Endothelial cell of umbilical vein (primary cell): ENCODE results near the gene ASPSCR1. TPM values are rescaled to one million over a fixed set of nuclear protein-coding genes. Genes with fewer than 3 reads are reported as not detected.

Source experiments
- BruUV-seq: library from RNA; stranded (reverse); fragments of 400-500 nt; replicated peaks from 2 replicates; lab custom pipeline; 2021; lab: Mats Ljungman, UMichigan
- CTCF ChIA-PET: fragments of 300-600, 350-600 bp; sonication (Branson Sonifier 250); formaldehyde crosslinking; loops from one replicate; lab custom pipeline; 2021; ENCODE audit warnings: antibody characterized with exemption, inconsistent platforms; lab: Charles Lee
- POLR2A ChIA-PET: fragments of 300-600, 350-600 bp; sonication (Branson Sonifier 250); formaldehyde crosslinking; loops from one replicate; lab custom pipeline; 2021; ENCODE audit warnings: antibody characterized with exemption, inconsistent platforms; lab: Charles Lee
- DNase-seq: peaks from one replicate; pipeline ENCODE4 v3.0.0-alpha.2; 2011; ENCODE audit warnings: low read depth, low spot score
- FAIRE-seq: peaks from 2 replicates; lab custom pipeline; 2011; peaks lifted over from hg19 to GRCh38; lab: Jason Lieb, UNC
- H2AFZ ChIP-seq: 2 replicates; pipeline ENCODE4 v1.6.0; 2012; ENCODE audit warnings: low read depth, low read length, control low read depth, inconsistent platforms
- H3K27ac ChIP-seq: 2 replicates; pipeline ENCODE4 v1.5.1; 2011; ENCODE audit warnings: low read depth, mild to moderate bottlenecking, control low read depth, low read length, moderate library complexity; ENCODE audit not compliant: insufficient read depth
- H3K27me3 ChIP-seq, 2 experiments: 2 replicates each; pipeline versions ENCODE4 v1.6.0 to v1.6.1; 2011; ENCODE audit warnings: low read length in 2 of 2, mixed read lengths in 1 of 2; ENCODE audit not compliant: control insufficient read depth in 2 of 2, insufficient read depth in 2 of 2
- H3K36me3 ChIP-seq, 2 experiments: 2 replicates in 1 of 2; 3 replicates in 1 of 2; pipeline ENCODE4 v1.5.1; 2011; ENCODE audit warnings: low read length in 2 of 2, mild to moderate bottlenecking in 1 of 2, moderate library complexity in 1 of 2; ENCODE audit not compliant: control insufficient read depth in 2 of 2, insufficient read depth in 2 of 2; ENCODE audit errors: extremely low read depth in 1 of 2
- H3K4me1 ChIP-seq: 3 replicates; pipeline ENCODE4 v1.5.1; 2011; ENCODE audit warnings: mild to moderate bottlenecking, low read length; ENCODE audit not compliant: control insufficient read depth, insufficient read depth; ENCODE audit errors: extremely low read depth
- H3K4me2 ChIP-seq: 2 replicates; pipeline ENCODE4 v1.6.1; 2011; ENCODE audit warnings: low read length, control low read depth, mixed read lengths; ENCODE audit not compliant: insufficient read depth
- H3K4me3 ChIP-seq, 3 experiments: fragments of 200-600 bp in 1 of 3; sonication (generic), shearing (Covaris generic) in 1 of 3; replicated peaks in 1 of 3; 2 replicates each; pipeline ENCODE4 v1.5.1; 2011 to 2016; ENCODE audit warnings: control low read depth in 3 of 3, low read length in 3 of 3, mild to moderate bottlenecking in 2 of 3, inconsistent platforms in 1 of 3, low read depth in 1 of 3, moderate library complexity in 1 of 3; ENCODE audit not compliant: insufficient read depth in 1 of 3
- H3K79me2 ChIP-seq: 2 replicates; pipeline ENCODE4 v1.6.0; 2012; ENCODE audit warnings: low read length, inconsistent platforms; ENCODE audit not compliant: control insufficient read depth, insufficient read depth
- H3K9ac ChIP-seq: replicated peaks from 2 replicates; pipeline ENCODE3; 2011; ENCODE audit warnings: low read length, control low read depth; ENCODE audit not compliant: insufficient read depth; ENCODE audit errors: extremely low read depth
- H3K9me1 ChIP-seq: replicated peaks from 3 replicates; pipeline ENCODE4 v1.6.0; 2011; ENCODE audit warnings: mild to moderate bottlenecking, low read length; ENCODE audit not compliant: control insufficient read depth, insufficient read depth; ENCODE audit errors: extremely low read depth
- H3K9me3 ChIP-seq: replicated peaks from 2 replicates; pipeline ENCODE4 v1.5.1; 2012; ENCODE audit warnings: low read length, inconsistent platforms; ENCODE audit not compliant: control insufficient read depth, insufficient read depth
- H4K20me1 ChIP-seq: replicated peaks from 2 replicates; pipeline ENCODE3; 2011; ENCODE audit warnings: mild to moderate bottlenecking, low read length; ENCODE audit not compliant: control insufficient read depth, insufficient read depth; ENCODE audit errors: extremely low read depth
- CTCF ChIP-seq, 2 donors: IDR thresholded peaks; 1 replicate in 1 of 2; 2 replicates in 1 of 2; pipeline ENCODE4 v1.5.1; 2011; ENCODE audit warnings: low read length in 2 of 2, mild to moderate bottlenecking in 2 of 2, moderate library complexity in 2 of 2, control low read depth in 1 of 2, inconsistent platforms in 1 of 2, low read depth in 1 of 2; ENCODE audit not compliant: insufficient read depth in 1 of 2; ENCODE audit errors: extremely low read depth in 1 of 2
- FOS ChIP-seq: IDR thresholded peaks from 2 replicates; pipeline ENCODE4 v1.6.1; 2011; ENCODE audit warnings: mild to moderate bottlenecking, low read length, moderate library complexity, borderline replicate concordance; ENCODE audit not compliant: insufficient read depth
- GATA2 ChIP-seq: IDR thresholded peaks from 2 replicates; pipeline ENCODE4 v1.7.0; 2011; ENCODE audit warnings: low read depth, mild to moderate bottlenecking, moderate library complexity, mixed read lengths, low read length; ENCODE audit not compliant: insufficient read length, insufficient read depth
- JUN ChIP-seq: IDR thresholded peaks from 2 replicates; pipeline ENCODE4 v1.6.1; 2011; ENCODE audit warnings: borderline replicate concordance, low read depth; ENCODE audit not compliant: insufficient read length, insufficient read depth
- MAX ChIP-seq: IDR thresholded peaks from 2 replicates; pipeline ENCODE4 v1.6.1; 2011; ENCODE audit not compliant: insufficient read depth, insufficient read length
- POLR2A ChIP-seq: IDR thresholded peaks from 2 replicates; pipeline ENCODE4 v1.6.1; 2012; ENCODE audit warnings: low read depth, mild to moderate bottlenecking, control low read depth, low read length
- POLR2AphosphoS5 ChIP-seq: IDR thresholded peaks from 2 replicates; pipeline ENCODE4 v1.6.1; 2012; ENCODE audit warnings: low read depth, mild to moderate bottlenecking, control low read depth, low read length, moderate library complexity; ENCODE audit not compliant: insufficient read depth
- dilution Hi-C: fragments of 300-500 bp; cut with MboI; formaldehyde crosslinking; loops from one replicate; pipeline ENCODE4 v1.15.0; 2019; ENCODE audit warnings: low sequenced_read_pairs; ENCODE audit not compliant: extremely low pct_ligation_motif_present
- intact Hi-C: fragments of 100-400 bp; cut with micrococcal nuclease; formaldehyde crosslinking; loops from one replicate; pipeline ENCODE4 v1.10.0; 2022
- polyA plus RNA-seq, 4 experiments: library from polyadenylated mRNA; depleted of rRNA in 3 of 4; stranded (reverse) in 3 of 4; unstranded in 1 of 4; fragments of >200 nt; gene quantifications; 2 replicates each; pipeline versions ENCODE4 v1.2.1 to v1.2.3, GENCODE V29; 2011 to 2012; ENCODE audit warnings: missing spikeins in 1 of 4
- total RNA-seq: library from RNA; stranded (reverse); gene quantifications from 2 replicates; pipeline ENCODE4 v1.2.3, GENCODE V29; 2021

The ASPSCR1 gene
- total and polyA plus RNA-seq, 2 donors (not counting 3 experiments of a cell fraction or from before 2014, with no cell fraction given), result 24.8 to 36.5 TPM

GRCh38 chr17:81934098-81934757 lies 43.2 kb upstream of the ASPSCR1 start:
- Histone ChIP-seq H2AFZ (no peak overlapping the region), H3K36me3 (peaks cover 0 to 5% of the 10 kb centered on the region in 2 experiments), H4K20me1 (no peaks in the 10 kb centered on the region), H3K4me1 (peaks cover 7% of the 10 kb centered on the region), H3K4me2 (no peak overlapping the region), H3K79me2 (peaks cover 8% of the 10 kb centered on the region), H3K4me3 (no peak overlapping the region), H3K9me3 (no peaks in the 10 kb centered on the region), H3K9me1 (no peaks in the 10 kb centered on the region), H3K27me3 (no peaks in the 10 kb centered on the region), H3K9ac (no peak overlapping the region), H3K27ac (no peak overlapping the region)
- BruUV-seq, result no TSS peak
- FAIRE-seq, result no peak
- intact Hi-C loops, result no loop called here
- ChIA-PET POLR2A (no interaction called here), CTCF (no interaction called here)
- no peak for DNase-seq
- TF ChIP-seq JUN (no peak), FOS (no peak)
- dilution Hi-C loops, result no loop called here

GRCh38 chr17:81934850-81935708 lies 42.4 kb upstream of the ASPSCR1 start:
- Histone ChIP-seq H2AFZ (no peak overlapping the region), H3K79me2 (peaks cover 8% of the 10 kb centered on the region), H3K4me1 (peaks cover 7% of the 10 kb centered on the region), H3K4me3 (no peak overlapping the region), H3K4me2 (no peak overlapping the region), H4K20me1 (no peaks in the 10 kb centered on the region), H3K27me3 (no peaks in the 10 kb centered on the region), H3K27ac (no peak overlapping the region), H3K9me3 (no peaks in the 10 kb centered on the region), H3K36me3 (peaks cover 0 to 5% of the 10 kb centered on the region in 2 experiments), H3K9ac (no peak overlapping the region), H3K9me1 (no peaks in the 10 kb centered on the region)
- FAIRE-seq (no peak), DNase-seq (no peak)
- dilution Hi-C loops, result no loop called here
- no peak for TF ChIP-seq POLR2AphosphoS5
- no peak for TF ChIP-seq CTCF (IDR thresholded peaks at IDR 0.05; ENCODE audit: extremely low read depth in 1 of 2, insufficient read depth in 1 of 2, low read depth in 1 of 2, low read length in 2 of 2)
- no peak for TF ChIP-seq JUN
- TF ChIP-seq GATA2, result no peak
- no peak for TF ChIP-seq POLR2A
- no peak for TF ChIP-seq MAX
- ChIA-PET POLR2A (no interaction called here), CTCF (no interaction called here)
- BruUV-seq, result no TSS peak
- intact Hi-C loops, result loop anchor here (5.0 kb wide), 1 partner anchor 42 kb away; the partner anchor contains the start of gene ASPSCR1
